NT2/D1 (cell line): ENCODE data around the gene SGTB.
"Not testable (repeated sequence)": the region's sequence is repeated elsewhere in the genome, so short reads cannot be mapped to it uniquely, and the experiment has no call there.

Experiments
- DNase-seq: peaks from one replicate; pipeline ENCODE4 v3.0.0-alpha.2; 2011; ENCODE audit warnings: low read depth, low spot score
- H3K27me3 ChIP-seq: 2 replicates; pipeline ENCODE4 v1.6.0; 2011; ENCODE audit warnings: mild to moderate bottlenecking; ENCODE audit not compliant: insufficient read length, insufficient read depth
- H3K36me3 ChIP-seq: 2 replicates; pipeline ENCODE4 v1.6.1; 2011; ENCODE audit warnings: mild to moderate bottlenecking, low read length, mixed read lengths; ENCODE audit not compliant: insufficient read depth, insufficient read length
- H3K4me1 ChIP-seq: 2 replicates; pipeline ENCODE4 v1.5.1; 2011; ENCODE audit not compliant: insufficient read depth, insufficient read length
- H3K4me3 ChIP-seq: 2 replicates; pipeline ENCODE4 v1.5.1; 2011; ENCODE audit warnings: low read depth; ENCODE audit not compliant: insufficient read length
- H3K9ac ChIP-seq: 2 replicates; pipeline ENCODE4 v1.6.0; 2011; ENCODE audit warnings: low read depth; ENCODE audit not compliant: insufficient read length
- H3K9me3 ChIP-seq: 2 replicates; pipeline ENCODE4 v1.5.1; 2011; ENCODE audit warnings: mild to moderate bottlenecking, low read length; ENCODE audit not compliant: insufficient read depth
- SUZ12 ChIP-seq: IDR thresholded peaks from 2 replicates; pipeline ENCODE4 v1.6.1; 2011; ENCODE audit not compliant: insufficient read length, insufficient read depth; ENCODE audit errors: extremely low read depth
- YY1 ChIP-seq: IDR thresholded peaks from 2 replicates; pipeline ENCODE4 v1.6.1; 2011; ENCODE audit not compliant: insufficient read length, insufficient read depth
- ZNF274 ChIP-seq: IDR thresholded peaks from 2 replicates; pipeline ENCODE4 v1.6.1; 2011; ENCODE audit warnings: mild to moderate bottlenecking, low read depth, low read length

SGTB gene

DNA sequence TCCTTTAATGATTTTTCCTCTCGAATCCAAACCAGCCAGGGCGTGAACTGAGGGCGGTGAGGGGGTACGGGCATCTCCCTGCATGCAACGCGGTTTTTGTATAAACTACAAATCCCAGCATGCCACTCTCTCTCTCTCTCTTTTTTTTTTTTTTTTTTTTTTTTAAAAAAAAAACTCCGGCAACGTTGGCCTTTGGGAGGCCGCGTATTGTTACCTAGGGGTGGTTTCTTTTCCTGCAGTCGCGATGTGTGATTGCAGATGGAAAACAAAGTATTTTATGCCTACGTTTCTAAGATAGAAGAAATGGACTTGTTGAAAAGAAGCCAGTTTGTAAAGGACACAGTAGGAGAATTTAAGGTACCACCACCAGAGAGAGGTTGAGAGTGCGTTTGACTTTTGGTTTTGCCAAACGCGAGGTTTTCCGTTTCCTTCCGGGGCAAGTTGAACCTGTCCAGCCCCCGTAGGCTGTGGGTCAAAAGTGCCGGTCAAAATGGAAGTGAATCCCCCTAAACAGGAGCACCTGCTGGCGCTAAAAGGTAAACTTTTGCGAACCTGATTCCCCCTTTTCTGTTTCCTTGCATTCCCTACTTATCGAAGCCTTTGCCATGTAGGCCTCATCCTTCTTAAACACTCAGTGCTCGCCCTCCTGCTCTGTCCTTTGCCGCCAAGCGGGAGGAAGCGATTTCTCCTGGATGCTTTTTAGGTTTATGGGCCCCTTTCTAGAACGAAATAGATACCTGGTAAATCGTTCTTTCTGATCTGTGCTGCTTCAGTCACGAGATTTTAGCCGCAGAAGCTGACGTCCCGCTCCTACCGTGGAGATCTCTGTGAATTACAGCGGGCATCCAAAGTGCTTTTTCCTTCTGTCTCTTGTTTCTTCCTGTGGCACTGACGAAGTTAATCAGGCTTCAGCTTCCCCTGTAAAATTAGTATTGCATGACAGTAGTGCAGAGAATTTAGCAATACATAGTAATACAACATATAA, 97.0 kb downstream of the SGTB start, which contains the start of the genes SHLD3 and TRAPPC13:
Gene SHLD3, plus strand, starts transcription at position 457 of the 985 bp plus-strand sequence. CDS start 4,561 bp downstream, outside the sequence.
Gene TRAPPC13, plus strand, starts transcription at position 457 of the 985 bp plus-strand sequence. Its CDS starts 34 bp downstream, at position 491.
- Histone ChIP-seq H3K9me3 (no peaks in the 10 kb centered on the region), H3K4me3 (peak within 1 kb of the TSS; percentile 87), H3K27me3 (no peaks in the 10 kb centered on the region), H3K4me1 (no peaks in the 10 kb centered on the region), H3K9ac (peak within 1 kb of the TSS; percentile 87), H3K36me3 (peaks cover 11% of the 10 kb centered on the region)
- peak; percentile 52 for DNase-seq
- TF ChIP-seq ZNF274 (no peak), SUZ12 (no peak), YY1 (no peak)

DNA sequence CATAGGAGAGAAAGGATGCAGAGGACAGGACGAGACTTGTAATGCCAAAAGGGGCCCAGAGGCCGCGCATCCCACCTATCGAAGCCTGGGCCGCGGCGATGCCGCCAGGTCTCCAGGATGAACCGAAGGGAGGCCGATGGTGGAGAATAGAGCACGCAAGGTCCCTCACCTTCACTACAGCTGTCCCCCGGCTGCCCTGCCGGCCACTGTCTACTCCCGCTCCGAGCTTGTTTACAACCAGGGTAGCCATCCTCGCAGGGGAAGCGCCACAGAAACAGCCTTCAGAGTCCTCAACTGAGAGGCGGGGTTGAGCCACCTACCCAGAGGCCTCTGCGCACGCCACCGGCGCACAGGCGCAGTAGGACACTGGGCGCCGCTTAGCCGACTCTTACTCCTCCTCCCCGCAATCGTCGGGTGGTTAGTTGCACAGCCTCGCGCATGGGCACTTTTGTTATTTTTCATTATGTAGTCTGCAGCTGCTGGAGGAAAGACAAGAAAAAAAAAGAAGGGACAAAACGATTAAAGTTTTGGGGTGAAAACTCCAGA, 97.8 kb downstream of the SGTB start, which contains the start of gene TRIM23:
Gene TRIM23, minus strand, starts transcription at position 309 of the 546 bp plus-strand sequence. Its CDS starts 59 bp downstream, at position 250.
- H3K36me3 ChIP-seq = peaks cover 6% of the 10 kb centered on the region
- peak within 1 kb of the TSS; percentile 87 for H3K9ac ChIP-seq
- H3K27me3 ChIP-seq = no peaks in the 10 kb centered on the region
- TF ChIP-seq YY1 (no peak), SUZ12 (no peak), ZNF274 (no peak)
- no peaks in the 10 kb centered on the region for H3K4me1 ChIP-seq
- H3K4me3 ChIP-seq = peak within 1 kb of the TSS; percentile 87
- no peaks in the 10 kb centered on the region for H3K9me3 ChIP-seq
- DNase-seq = peak; percentile 74

DNA sequence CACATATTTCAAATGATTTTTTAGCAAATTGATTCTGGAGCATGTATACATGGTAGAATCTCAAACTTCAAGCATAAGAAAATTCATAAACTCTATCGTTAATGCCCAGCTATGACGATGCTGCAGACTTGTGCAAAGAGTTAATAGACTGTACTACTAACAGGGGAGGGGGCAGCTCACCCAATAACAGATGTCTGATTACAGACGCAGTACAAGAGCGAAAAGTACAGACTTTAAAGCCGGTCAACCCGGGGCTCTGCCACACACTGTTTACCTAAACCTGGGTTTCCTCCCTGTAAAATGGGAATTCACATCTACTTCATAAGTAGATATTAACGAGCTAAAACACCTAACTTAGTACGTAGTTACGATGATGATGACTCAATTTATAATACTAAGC, 98.4 kb downstream of the SGTB start:
- H3K4me3 ChIP-seq = peak overlapping the region; percentile 87
- H3K9me3 ChIP-seq = no peaks in the 10 kb centered on the region
- TF ChIP-seq ZNF274 (no peak), SUZ12 (no peak), YY1 (no peak)
- no peak for DNase-seq
- peaks cover 2% of the 10 kb centered on the region for H3K36me3 ChIP-seq
- no peaks in the 10 kb centered on the region for H3K4me1 ChIP-seq
- H3K9ac ChIP-seq = peak overlapping the region; percentile 87
- H3K27me3 ChIP-seq = no peaks in the 10 kb centered on the region

DNA sequence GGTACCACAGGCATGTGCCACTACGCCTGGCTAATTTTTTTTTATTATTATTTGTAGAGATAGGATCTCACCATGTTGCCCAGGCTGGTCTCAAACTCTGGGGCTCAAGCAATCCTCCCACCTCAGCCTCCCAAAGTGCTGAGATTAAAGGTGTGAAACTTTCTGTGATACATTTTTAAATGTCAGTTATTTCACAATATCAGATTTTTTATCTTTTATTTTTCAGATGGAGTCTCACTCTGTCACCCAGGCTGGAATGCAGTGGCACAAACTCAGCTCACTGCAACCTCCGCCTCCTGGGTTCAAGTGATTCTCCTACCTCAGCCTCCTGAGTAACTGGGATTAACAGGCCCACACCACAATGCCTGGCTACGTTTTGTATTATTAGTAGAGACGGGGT, 99.9 kb downstream of the SGTB start:
- H3K9me3 ChIP-seq, H3K36me3 ChIP-seq, H3K4me1 ChIP-seq, H3K4me3 ChIP-seq, H3K27me3 ChIP-seq, H3K9ac ChIP-seq, DNase-seq: not testable (repeated sequence)

DNA sequence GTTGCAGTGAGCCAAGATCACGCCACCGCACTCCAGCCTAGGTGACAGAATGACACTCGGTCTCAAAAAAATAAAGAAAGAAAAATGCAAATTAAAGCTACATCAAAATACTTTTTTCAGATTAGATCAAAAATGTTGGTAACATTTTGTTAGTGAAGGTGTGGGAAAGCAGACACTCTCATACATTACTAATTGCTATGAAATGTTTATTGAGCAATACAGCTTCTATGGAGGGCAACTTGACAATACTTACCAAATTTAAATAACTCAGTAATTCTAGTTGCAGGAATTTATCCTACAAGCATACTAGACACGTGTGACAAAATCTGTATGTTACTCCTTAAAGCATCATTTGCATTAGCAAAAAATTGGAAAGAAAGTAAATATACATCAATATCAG, 101.9 kb downstream of the SGTB start:
- DNase-seq = no peak
- H3K27me3 ChIP-seq = no peaks in the 10 kb centered on the region
- H3K9ac ChIP-seq = no peak overlapping the region
- H3K4me3 ChIP-seq = no peak overlapping the region
- no peaks in the 10 kb centered on the region for H3K4me1 ChIP-seq
- H3K36me3 ChIP-seq = peaks cover 17% of the 10 kb centered on the region
- no peak for TF ChIP-seq SUZ12
- no peak for TF ChIP-seq ZNF274
- TF ChIP-seq YY1 = no peak
- no peaks in the 10 kb centered on the region for H3K9me3 ChIP-seq
